Ammon's horn (tissue), 1 donor: ENCODE measurements around the gene HFE.
"Not testable (repeated sequence)": the region's sequence is repeated elsewhere in the genome, so short reads cannot be mapped to it uniquely, and the experiment has no call there.

Experiments used
- DNase-seq: peaks from one replicate; pipeline ENCODE4 v3.0.0-alpha.2; 2016; ENCODE audit warnings: low spot score

Gene HFE

GRCh38 chr6:26087284-26088115 lies at the start of gene HFE:
HFE (plus strand) TSS chr6:26087429; CDS start chr6:26087441, 12 bp downstream.
- peak; percentile 37 for DNase-seq

GRCh38 chr6:26041946-26042345 lies 45.3 kb upstream of the HFE start:
- DNase-seq, result no peak

GRCh38 chr6:26043384-26044139 lies 43.7 kb upstream of the HFE start:
- peak; percentile 93 for DNase-seq

- DNase-seq, result peak; percentile 31
These were observed 42.8 kb upstream of the HFE start for GRCh38 chr6:26044140-26045064.

GRCh38 chr6:26045065-26045927 lies 41.9 kb upstream of the HFE start:
- DNase-seq, result peak; percentile 91

GRCh38 chr6:26045928-26046368 lies 41.3 kb upstream of the HFE start:
- no peak for DNase-seq

- DNase-seq, result not testable (repeated sequence)
These were observed 39.9 kb upstream of the HFE start for GRCh38 chr6:26047329-26047728.

- DNase-seq, result no peak
These were observed 38.6 kb upstream of the HFE start for GRCh38 chr6:26048590-26048989.

GRCh38 chr6:26051665-26052310 lies 35.4 kb upstream of the HFE start:
- no peak for DNase-seq

- not testable (repeated sequence) for DNase-seq
These were observed 34.4 kb upstream of the HFE start for GRCh38 chr6:26052762-26053250.

GRCh38 chr6:26053992-26054780 lies 33.0 kb upstream of the HFE start:
- DNase-seq, result peak; percentile 6

GRCh38 chr6:26054781-26055718 lies 32.2 kb upstream of the HFE start:
- DNase-seq, result peak; percentile 89

- peak; percentile 94 for DNase-seq
These were observed 31.3 kb upstream of the HFE start for GRCh38 chr6:26055719-26056582.

- peak; percentile 22 for DNase-seq
These were observed 30.5 kb upstream of the HFE start for GRCh38 chr6:26056583-26057350.

- DNase-seq, result no peak
These were observed 29.3 kb upstream of the HFE start for GRCh38 chr6:26057899-26058298.

- DNase-seq, result not testable (repeated sequence)
These were observed 28.7 kb upstream of the HFE start for GRCh38 chr6:26058477-26059033.
